Caco-2 (cell line): ENCODE measurements around the gene LGALS3BP. TPM values are rescaled to one million over a fixed set of nuclear protein-coding genes. Genes with fewer than 3 reads are reported as not detected.

Experiments used
- BruUV-seq: library from RNA; stranded (reverse); fragments of 400-500 nt; replicated peaks from 2 replicates; lab custom pipeline; 2021; lab: Mats Ljungman, UMichigan
- CTCF ChIA-PET: fragments of 300-600 bp; sonication (Branson Sonifier 250); formaldehyde crosslinking; loops from one replicate; lab custom pipeline; 2022; ENCODE audit warnings: antibody characterized with exemption; lab: Charles Lee
- POLR2A ChIA-PET: fragments of 300-600 bp; sonication (Branson Sonifier 250); formaldehyde crosslinking; loops from one replicate; lab custom pipeline; 2022; ENCODE audit warnings: antibody characterized with exemption; lab: Charles Lee
- DNase-seq, 2 experiments: peaks; one replicate each; pipeline versions ENCODE4 v3.0.0 to v3.0.0-alpha.2; 2020 to 2022
- H3K27me3 ChIP-seq: replicated peaks from 2 replicates; pipeline ENCODE4 v1.6.0; 2011; ENCODE audit warnings: low read length; ENCODE audit not compliant: control insufficient read depth, insufficient read depth
- H3K36me3 ChIP-seq: 2 replicates; pipeline ENCODE4 v1.5.1; 2011; ENCODE audit warnings: low read length; ENCODE audit not compliant: control insufficient read depth, insufficient read depth
- H3K4me1 ChIP-seq: fragments of 250-450 bp; sonication (Bioruptor Pico); 2 replicates; pipeline ENCODE4 v1.5.1; 2020; ENCODE audit warnings: mild to moderate bottlenecking
- H3K4me3 ChIP-seq: 2 replicates; pipeline ENCODE4 v1.5.1; 2011; ENCODE audit warnings: low read depth, mild to moderate bottlenecking, control low read depth, low read length
- H3K9me3 ChIP-seq: fragments of 250-450 bp; sonication (Bioruptor Pico); 2 replicates; pipeline ENCODE4 v1.5.1; 2020; ENCODE audit warnings: mild to moderate bottlenecking, moderate library complexity
- H3K27ac Mint-ChIP-seq: one replicate; pipeline ENCODE4 v1.8.0; 2022; ENCODE audit warnings: mixed read lengths; ENCODE audit not compliant: unreplicated experiment
- H3K27me3 Mint-ChIP-seq: one replicate; pipeline ENCODE4 v1.8.0; 2022; ENCODE audit warnings: mixed read lengths; ENCODE audit not compliant: insufficient read depth, unreplicated experiment
- H3K36me3 Mint-ChIP-seq: one replicate; pipeline ENCODE4 v1.8.0; 2022; ENCODE audit warnings: mild to moderate bottlenecking, mixed read lengths; ENCODE audit not compliant: insufficient read depth, unreplicated experiment
- H3K4me1 Mint-ChIP-seq: one replicate; pipeline ENCODE4 v1.8.0; 2022; ENCODE audit warnings: low read depth, mixed read lengths; ENCODE audit not compliant: unreplicated experiment
- H3K4me3 Mint-ChIP-seq: one replicate; pipeline ENCODE4 v1.8.0; 2022; ENCODE audit warnings: mild to moderate bottlenecking, moderate library complexity, mixed read lengths; ENCODE audit not compliant: unreplicated experiment
- H3K9me3 Mint-ChIP-seq: one replicate; pipeline ENCODE4 v1.8.0; 2022; ENCODE audit warnings: mixed read lengths; ENCODE audit not compliant: unreplicated experiment
- CTCF ChIP-seq, 2 experiments: fragments of 200-600 bp in 1 of 2; IDR thresholded peaks; 1 replicate in 1 of 2; 2 replicates in 1 of 2; pipeline versions ENCODE4 v1.5.1 to v1.8.0; 2011 to 2022; ENCODE audit warnings: antibody characterized with exemption in 1 of 2, control low read depth in 1 of 2, inconsistent platforms in 1 of 2, low read depth in 1 of 2, low read length in 1 of 2, mild to moderate bottlenecking in 1 of 2, moderate library complexity in 1 of 2; ENCODE audit not compliant: insufficient read depth in 1 of 2, severe bottlenecking in 1 of 2, unreplicated experiment in 1 of 2
- intact Hi-C: fragments of 100-400 bp; cut with micrococcal nuclease; formaldehyde crosslinking; loops from one replicate; pipeline ENCODE4 v1.10.0; 2022; ENCODE audit not compliant: unreplicated experiment
- total RNA-seq: library from RNA; stranded (reverse); gene quantifications from 2 replicates; pipeline ENCODE4 v1.2.3, GENCODE V29; 2022

LGALS3BP gene
- total RNA-seq, 1 experiment from 2014 or later, result 65.4 TPM

DNA sequence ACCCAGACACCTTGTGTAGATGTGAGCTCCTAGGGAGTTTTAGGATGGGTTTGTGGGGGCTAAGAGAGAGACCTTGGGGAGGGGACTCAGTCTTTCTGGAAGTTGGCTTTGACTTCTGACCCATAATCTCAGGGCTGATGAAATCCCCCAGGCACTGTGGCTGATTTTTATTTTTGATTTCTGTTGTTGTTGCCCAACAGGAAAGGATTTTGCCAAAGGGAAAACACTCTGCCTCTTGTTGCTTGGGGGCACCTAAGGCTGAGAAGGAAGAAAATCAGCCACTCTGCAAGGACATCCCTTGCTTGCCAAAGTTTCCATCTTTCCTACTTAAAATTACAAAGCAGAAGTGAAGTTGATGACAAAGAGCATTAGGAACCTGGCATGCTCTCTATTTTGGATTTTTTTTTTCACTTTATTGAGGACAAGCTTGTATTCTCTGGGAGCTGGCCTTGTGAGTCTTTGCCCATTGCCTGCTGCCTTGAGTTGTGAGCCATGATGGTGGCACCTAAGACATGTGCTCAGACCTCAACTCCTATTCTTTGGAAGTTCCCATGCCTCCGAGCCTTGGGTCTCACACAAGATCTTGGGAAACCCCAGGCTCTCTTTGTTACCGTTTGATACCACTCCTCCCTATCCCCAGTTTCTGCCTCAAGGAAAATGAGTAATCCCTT is 41.0 kb upstream of the LGALS3BP start:
- no peak for TF ChIP-seq CTCF (IDR thresholded peaks at IDR 0.05; ENCODE audit: insufficient read depth in 1 of 2, low read depth in 1 of 2, low read length in 1 of 2, severe bottlenecking in 1 of 2, unreplicated experiment in 1 of 2)
- Mint-ChIP-seq H3K9me3 (no peaks in the 10 kb centered on the region), H3K27ac (no peak overlapping the region), H3K4me1 (peaks cover 64% of the 10 kb centered on the region), H3K27me3 (no peaks in the 10 kb centered on the region), H3K36me3 (no peaks in the 10 kb centered on the region), H3K4me3 (no peak overlapping the region)
- peak in 1 of 2 experiments; percentile 3 for DNase-seq
- Histone ChIP-seq H3K27me3 (no peaks in the 10 kb centered on the region), H3K36me3 (no peaks in the 10 kb centered on the region), H3K4me1 (peaks cover 57% of the 10 kb centered on the region), H3K4me3 (no peak overlapping the region), H3K9me3 (peaks cover under 1% of the 10 kb centered on the region)
- POLR2A ChIA-PET, result no interaction called here
- intact Hi-C loops, result no loop called here
- BruUV-seq, result no TSS peak
- CTCF ChIA-PET, result interaction anchor here (0.9 to 2.8 kb wide), 3 partner anchors 22 to 380 kb away, joined by 3 to 11 read pairs (median 5); no protein-coding TSS in a partner anchor

DNA sequence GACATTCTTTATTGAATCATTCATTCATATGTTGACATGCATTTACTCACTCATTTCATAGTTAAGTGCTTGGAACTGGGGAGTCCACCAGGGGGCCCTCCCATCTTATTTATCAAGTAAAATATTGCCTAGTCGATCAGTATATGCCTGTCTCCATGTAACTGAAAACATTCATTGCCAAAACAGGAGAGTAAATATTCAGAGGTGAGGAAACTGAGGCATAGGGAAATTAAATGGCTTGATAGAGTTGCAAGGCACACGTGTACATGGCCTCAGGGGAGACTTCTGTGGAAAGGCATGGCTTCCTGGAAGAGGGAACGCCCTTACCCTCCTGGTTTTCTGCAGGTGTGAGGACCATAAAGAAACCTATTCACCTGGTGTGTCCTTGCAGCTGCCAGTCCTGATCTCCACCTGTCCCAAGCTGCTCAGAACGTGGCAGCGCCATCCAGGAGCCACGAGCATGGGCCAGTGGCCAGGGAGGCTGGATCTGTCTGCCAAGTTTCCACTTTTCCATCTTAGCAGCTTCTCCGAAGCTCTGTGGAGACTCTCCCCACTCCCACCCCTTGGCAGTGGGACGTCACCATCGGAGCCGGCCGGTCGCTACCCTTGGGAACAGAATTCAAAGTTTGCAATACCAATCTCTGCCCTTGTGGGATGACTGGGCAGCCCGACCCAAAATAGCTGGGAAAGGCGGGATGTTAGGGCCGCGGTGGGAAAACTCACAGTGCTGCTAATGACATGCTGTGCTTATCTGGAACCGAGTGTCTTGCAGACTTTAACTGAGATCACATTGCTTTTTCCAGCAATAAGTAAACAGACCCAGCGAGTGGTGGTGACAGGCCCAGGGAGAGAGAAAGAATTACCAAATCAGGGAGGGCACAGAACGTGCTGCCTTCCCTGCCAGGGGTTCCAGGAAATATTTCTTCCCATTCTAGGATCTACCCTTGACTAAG is 40.2 kb upstream of the LGALS3BP start:
- H3K27me3 Mint-ChIP-seq, result no peaks in the 10 kb centered on the region
- intact Hi-C loops, result loop anchor here (1.0 kb wide), 3 partner anchors 22 to 62 kb away; no protein-coding TSS in a partner anchor
- peaks cover 56% of the 10 kb centered on the region for H3K4me1 Mint-ChIP-seq
- BruUV-seq, result no TSS peak
- peak; percentile 78 for DNase-seq
- H3K4me3 Mint-ChIP-seq, result no peak overlapping the region
- CTCF ChIA-PET, result interaction anchor here (0.7 to 1.1 kb wide), 5 partner anchors 22 to 381 kb away, joined by 3 to 7 read pairs (median 5); partner anchors contain the start of gene ENGASE
- no peaks in the 10 kb centered on the region for H3K9me3 Mint-ChIP-seq
- Histone ChIP-seq H3K36me3 (no peaks in the 10 kb centered on the region), H3K9me3 (peaks cover 3% of the 10 kb centered on the region), H3K27me3 (no peaks in the 10 kb centered on the region), H3K4me3 (no peak overlapping the region), H3K4me1 (peaks cover 49% of the 10 kb centered on the region)
- POLR2A ChIA-PET, result no interaction called here
- no peaks in the 10 kb centered on the region for H3K36me3 Mint-ChIP-seq
- peak overlapping the region; percentile 77 for H3K27ac Mint-ChIP-seq
- peak; percentile 72 to 73 for TF ChIP-seq CTCF (IDR thresholded peaks at IDR 0.05; ENCODE audit: insufficient read depth in 1 of 2, low read depth in 1 of 2, low read length in 1 of 2, severe bottlenecking in 1 of 2, unreplicated experiment in 1 of 2)

GRCh38 chr17:79019261-79019631 is 39.5 kb upstream of the LGALS3BP start:
- peak in 1 of 2 experiments; percentile 11 for DNase-seq
- peaks cover 56% of the 10 kb centered on the region for H3K4me1 Mint-ChIP-seq
- no TSS peak for BruUV-seq
- no peak for TF ChIP-seq CTCF (IDR thresholded peaks at IDR 0.05; ENCODE audit: insufficient read depth in 1 of 2, low read depth in 1 of 2, low read length in 1 of 2, severe bottlenecking in 1 of 2, unreplicated experiment in 1 of 2)
- H3K4me3 ChIP-seq, result no peak overlapping the region
- H3K27me3 ChIP-seq, result no peaks in the 10 kb centered on the region
- no peak overlapping the region for H3K4me3 Mint-ChIP-seq
- CTCF ChIA-PET, result interaction anchor here (0.7 to 0.8 kb wide), 7 partner anchors 22 to 369 kb away, joined by 3 to 7 read pairs (median 4); partner anchors contain the start of gene ENGASE
- peaks cover 48% of the 10 kb centered on the region for H3K4me1 ChIP-seq
- peak overlapping the region; percentile 77 for H3K27ac Mint-ChIP-seq
- no peaks in the 10 kb centered on the region for H3K36me3 Mint-ChIP-seq
- H3K27me3 Mint-ChIP-seq, result no peaks in the 10 kb centered on the region
- intact Hi-C loops, result loop anchor here (1.0 kb wide), 3 partner anchors 23 to 63 kb away; no protein-coding TSS in a partner anchor
- H3K9me3 Mint-ChIP-seq, result peaks cover 3% of the 10 kb centered on the region
- H3K36me3 ChIP-seq, result no peaks in the 10 kb centered on the region
- peaks cover 10% of the 10 kb centered on the region for H3K9me3 ChIP-seq
- POLR2A ChIA-PET, result no interaction called here
